Gastroesophageal sphincter (tissue), 4 donors: ENCODE results near the gene DNAJC10. TPM values are rescaled to one million over a fixed set of nuclear protein-coding genes. Genes with fewer than 3 reads are reported as not detected.
A peak's percentile ranks its signal among the peaks of the same experiment; 100 is the strongest.

ENCODE experiments used
- ATAC-seq: fragments of 150-250 bp; one replicate; pipeline ENCODE4 v1.9.1; 2016; ENCODE audit warnings: mild to moderate bottlenecking, moderate library complexity
- H3K27ac ChIP-seq, 4 donors: fragments of 200-600 bp; sonication (generic) in 3 of 4; 1 replicate in 3 of 4; 2 replicates in 1 of 4; pipeline ENCODE4 v1.5.1; 2016 to 2019
- H3K27me3 ChIP-seq: fragments of 200-600 bp; sonication (generic); one replicate; pipeline ENCODE4 v1.5.1; 2019
- H3K36me3 ChIP-seq, 2 donors: fragments of 200-600 bp; sonication (generic); one replicate each; pipeline ENCODE4 v1.5.1; 2019; ENCODE audit warnings: control low read depth in 1 of 2
- H3K4me1 ChIP-seq, 3 donors: fragments of 200-600 bp; sonication (generic); 1 replicate in 2 of 3; 2 replicates in 1 of 3; pipeline ENCODE4 v1.5.1; 2016 to 2019; ENCODE audit warnings: control low read depth in 2 of 3
- H3K4me3 ChIP-seq, 2 donors: fragments of 200-600 bp; sonication (generic); one replicate each; pipeline ENCODE4 v1.5.1; 2019; ENCODE audit warnings: mild to moderate bottlenecking in 1 of 2, moderate library complexity in 1 of 2
- H3K9me3 ChIP-seq, 3 donors: fragments of 200-600 bp; sonication (generic); one replicate each; pipeline ENCODE4 v1.5.1; 2017 to 2019; ENCODE audit warnings: control low read depth in 2 of 3
- EP300 ChIP-seq: sonication (generic); formaldehyde crosslinking; IDR thresholded peaks from one replicate; pipeline ENCODE4 v1.6.1; 2017; ENCODE audit warnings: antibody characterized with exemption, mild to moderate bottlenecking
- POLR2A ChIP-seq, 2 donors: fragments of 450-650 bp; IDR thresholded peaks; one replicate each; pipeline ENCODE4 v1.6.1; 2017; ENCODE audit warnings: antibody characterized with exemption in 2 of 2, mild to moderate bottlenecking in 2 of 2, moderate library complexity in 1 of 2
- POLR2AphosphoS5 ChIP-seq: sonication (generic); formaldehyde crosslinking; IDR thresholded peaks from one replicate; pipeline ENCODE4 v1.6.1; 2017; ENCODE audit warnings: antibody characterized with exemption
- WGBS, 2 donors: methylation state at CpG; one replicate each; pipeline ENCODE4 v1.1.5; 2018; ENCODE audit warnings: low coverage in 1 of 2; 5-methylcytosine and 5-hydroxymethylcytosine counted together
- total RNA-seq, 4 donors: library from RNA; depleted of rRNA; stranded (reverse); fragments of >200 nt; gene quantifications; one replicate each; pipeline ENCODE4 v1.1.0, GENCODE V29; 2016
- TF ChIP-seq, protein P1 (sequence below), 4 experiments: fragments of 200-600 bp in 2 of 4; fragments of 450-650 bp in 2 of 4; sonication (generic) in 1 of 4; IDR thresholded peaks; one replicate each; pipeline ENCODE4 v1.5.1; 2017 to 2019; ENCODE audit warnings: antibody characterized with exemption in 4 of 4, mild to moderate bottlenecking in 2 of 4, moderate library complexity in 2 of 4

DNAJC10 gene, protein sequence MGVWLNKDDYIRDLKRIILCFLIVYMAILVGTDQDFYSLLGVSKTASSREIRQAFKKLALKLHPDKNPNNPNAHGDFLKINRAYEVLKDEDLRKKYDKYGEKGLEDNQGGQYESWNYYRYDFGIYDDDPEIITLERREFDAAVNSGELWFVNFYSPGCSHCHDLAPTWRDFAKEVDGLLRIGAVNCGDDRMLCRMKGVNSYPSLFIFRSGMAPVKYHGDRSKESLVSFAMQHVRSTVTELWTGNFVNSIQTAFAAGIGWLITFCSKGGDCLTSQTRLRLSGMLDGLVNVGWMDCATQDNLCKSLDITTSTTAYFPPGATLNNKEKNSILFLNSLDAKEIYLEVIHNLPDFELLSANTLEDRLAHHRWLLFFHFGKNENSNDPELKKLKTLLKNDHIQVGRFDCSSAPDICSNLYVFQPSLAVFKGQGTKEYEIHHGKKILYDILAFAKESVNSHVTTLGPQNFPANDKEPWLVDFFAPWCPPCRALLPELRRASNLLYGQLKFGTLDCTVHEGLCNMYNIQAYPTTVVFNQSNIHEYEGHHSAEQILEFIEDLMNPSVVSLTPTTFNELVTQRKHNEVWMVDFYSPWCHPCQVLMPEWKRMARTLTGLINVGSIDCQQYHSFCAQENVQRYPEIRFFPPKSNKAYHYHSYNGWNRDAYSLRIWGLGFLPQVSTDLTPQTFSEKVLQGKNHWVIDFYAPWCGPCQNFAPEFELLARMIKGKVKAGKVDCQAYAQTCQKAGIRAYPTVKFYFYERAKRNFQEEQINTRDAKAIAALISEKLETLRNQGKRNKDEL
- total RNA-seq: 10 to 100 TPM; 46.1 to 77.2 (median 54.0) TPM

DNA sequence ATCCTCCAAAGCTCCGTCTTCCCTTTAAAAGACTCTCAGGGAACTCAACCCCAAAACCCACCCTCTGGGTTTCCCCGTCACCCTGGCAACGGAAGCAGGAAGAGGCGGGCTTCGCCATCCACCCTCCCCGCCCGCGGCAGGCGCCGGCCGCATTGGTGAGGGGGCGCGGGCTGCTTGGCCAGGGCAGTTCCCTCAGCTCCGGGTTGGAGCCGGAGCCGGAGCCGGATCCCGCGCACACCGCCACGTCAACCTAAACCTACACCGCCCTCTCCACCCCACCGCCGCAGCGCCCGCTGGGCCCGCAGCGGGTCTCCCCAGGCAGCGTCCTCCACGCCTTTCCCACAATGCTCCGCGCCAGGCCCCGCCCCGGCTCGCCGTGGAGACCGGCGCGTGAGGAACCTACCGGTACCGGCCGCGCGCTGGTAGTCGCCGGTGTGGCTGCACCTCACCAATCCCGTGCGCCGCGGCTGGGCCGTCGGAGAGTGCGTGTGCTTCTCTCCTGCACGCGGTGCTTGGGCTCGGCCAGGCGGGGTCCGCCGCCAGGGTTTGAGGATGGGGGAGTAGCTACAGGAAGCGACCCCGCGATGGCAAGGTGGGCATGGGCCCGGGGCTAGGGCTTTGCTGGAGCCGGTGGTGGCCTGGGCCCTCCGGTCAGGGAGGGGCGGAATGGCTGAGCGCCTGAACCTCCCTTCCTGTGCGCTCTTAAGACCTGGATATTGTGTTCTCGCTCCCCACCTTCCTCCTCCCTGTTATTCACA, at the start of gene DNAJC10:
Gene DNAJC10, plus strand, starts transcription at position 366 of the 758 bp plus-strand sequence. CDS start 1,830 bp downstream, outside the sequence.
- peak within 1 kb of the TSS; percentile 63 to 91 (median 87) for H3K27ac ChIP-seq
- H3K9me3 ChIP-seq: no peaks in the 10 kb centered on the region
- H3K27me3 ChIP-seq: no peaks in the 10 kb centered on the region
- peak; percentile 96 for ATAC-seq
- H3K4me1 ChIP-seq: peaks cover 6 to 28% (median 7%) of the 10 kb centered on the region in 3 donors
- H3K36me3 ChIP-seq: peaks cover 0 to 13% of the 10 kb centered on the region in 2 donors
- WGBS, 2 donors: 0% methylated on average over 3 of the region's 69 CpGs; no CpG with 5 or more reads in 1 of the 2 donors
- TF ChIP-seq POLR2AphosphoS5 (peak; percentile 71), POLR2A (IDR thresholded peaks at IDR 0.05) (peak; percentile 53 to 69), EP300 (no peak)
- TF ChIP-seq, protein P1, sequence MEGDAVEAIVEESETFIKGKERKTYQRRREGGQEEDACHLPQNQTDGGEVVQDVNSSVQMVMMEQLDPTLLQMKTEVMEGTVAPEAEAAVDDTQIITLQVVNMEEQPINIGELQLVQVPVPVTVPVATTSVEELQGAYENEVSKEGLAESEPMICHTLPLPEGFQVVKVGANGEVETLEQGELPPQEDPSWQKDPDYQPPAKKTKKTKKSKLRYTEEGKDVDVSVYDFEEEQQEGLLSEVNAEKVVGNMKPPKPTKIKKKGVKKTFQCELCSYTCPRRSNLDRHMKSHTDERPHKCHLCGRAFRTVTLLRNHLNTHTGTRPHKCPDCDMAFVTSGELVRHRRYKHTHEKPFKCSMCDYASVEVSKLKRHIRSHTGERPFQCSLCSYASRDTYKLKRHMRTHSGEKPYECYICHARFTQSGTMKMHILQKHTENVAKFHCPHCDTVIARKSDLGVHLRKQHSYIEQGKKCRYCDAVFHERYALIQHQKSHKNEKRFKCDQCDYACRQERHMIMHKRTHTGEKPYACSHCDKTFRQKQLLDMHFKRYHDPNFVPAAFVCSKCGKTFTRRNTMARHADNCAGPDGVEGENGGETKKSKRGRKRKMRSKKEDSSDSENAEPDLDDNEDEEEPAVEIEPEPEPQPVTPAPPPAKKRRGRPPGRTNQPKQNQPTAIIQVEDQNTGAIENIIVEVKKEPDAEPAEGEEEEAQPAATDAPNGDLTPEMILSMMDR (IDR thresholded peaks at IDR 0.05): peak in 1 of 4 experiments; percentile 22
- H3K4me3 ChIP-seq: peak within 1 kb of the TSS; percentile 84 to 95

DNA sequence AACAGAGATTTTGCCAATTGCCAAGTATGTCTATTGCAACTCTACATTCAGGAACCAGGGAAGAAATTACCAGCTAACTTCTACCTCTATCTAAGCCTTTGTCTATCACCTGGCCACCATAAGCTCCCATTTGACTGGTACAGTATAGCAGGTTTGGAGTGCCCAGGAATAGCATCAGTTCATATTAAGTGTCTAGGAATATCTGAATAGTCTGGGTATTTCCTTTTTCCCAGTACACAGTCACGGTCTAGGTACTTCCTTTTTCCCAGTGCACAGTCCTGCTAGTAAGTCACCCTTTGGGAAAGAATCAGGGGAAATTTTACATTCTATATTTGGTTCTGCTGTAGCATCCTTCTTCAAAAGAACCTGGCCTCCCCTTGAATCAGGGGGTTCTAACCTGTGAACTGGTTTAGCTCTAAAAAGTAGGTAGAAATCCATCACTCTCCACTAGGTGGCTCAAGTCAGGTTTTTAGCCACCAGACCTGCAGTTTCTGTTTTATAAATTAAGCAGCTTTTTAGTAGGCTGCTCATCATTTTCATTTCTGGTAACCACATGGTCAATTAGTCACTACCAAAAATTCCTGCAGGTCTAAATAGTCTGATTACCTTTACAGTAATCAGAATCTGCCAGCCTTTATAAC, 49.3 kb upstream of the DNAJC10 start:
- TF ChIP-seq POLR2AphosphoS5 (no peak), POLR2A (IDR thresholded peaks at IDR 0.05) (no peak)
- TF ChIP-seq, protein P1 (IDR thresholded peaks at IDR 0.05): peak in 2 of 4 experiments; percentile 16 to 35
- no peak overlapping the region for H3K27ac ChIP-seq
- H3K27me3 ChIP-seq: no peaks in the 10 kb centered on the region
- no peak for ATAC-seq
- H3K4me3 ChIP-seq: no peak overlapping the region
- 50 to 100% methylated on average over 1 of the region's 1 CpG for WGBS, 2 donors
- no peaks in the 10 kb centered on the region for H3K36me3 ChIP-seq
- H3K4me1 ChIP-seq: no peaks in the 10 kb centered on the region
- no peaks in the 10 kb centered on the region for H3K9me3 ChIP-seq

DNA sequence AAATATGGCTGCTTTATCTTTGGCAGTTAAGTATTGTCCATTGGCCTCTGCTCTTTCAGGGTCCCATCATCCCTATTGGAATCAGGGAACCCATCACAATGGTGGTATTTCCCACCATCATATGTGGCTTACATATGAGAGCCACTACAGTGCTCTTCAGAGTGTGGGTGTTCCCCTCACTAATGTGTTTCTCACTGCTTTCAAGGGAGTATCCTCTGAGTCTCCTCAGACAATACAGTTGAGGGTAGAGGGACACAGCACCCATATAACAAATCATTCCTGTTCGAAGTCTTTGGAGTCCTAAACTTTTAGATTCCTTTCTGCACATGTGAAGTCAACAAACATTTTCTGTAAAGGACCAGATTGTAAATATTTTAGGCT, 48.8 kb upstream of the DNAJC10 start:
- Histone ChIP-seq H3K27me3 (no peaks in the 10 kb centered on the region), H3K9me3 (no peaks in the 10 kb centered on the region), H3K4me3 (no peak overlapping the region), H3K27ac (no peak overlapping the region), H3K36me3 (no peaks in the 10 kb centered on the region), H3K4me1 (no peaks in the 10 kb centered on the region)
- WGBS, 2 donors: 82 to 83% methylated on average over 1 of the region's 1 CpG
- TF ChIP-seq POLR2A (IDR thresholded peaks at IDR 0.05) (no peak), EP300 (no peak), POLR2AphosphoS5 (no peak)
- TF ChIP-seq, protein P1 (IDR thresholded peaks at IDR 0.05): no peak
- no peak for ATAC-seq

DNA sequence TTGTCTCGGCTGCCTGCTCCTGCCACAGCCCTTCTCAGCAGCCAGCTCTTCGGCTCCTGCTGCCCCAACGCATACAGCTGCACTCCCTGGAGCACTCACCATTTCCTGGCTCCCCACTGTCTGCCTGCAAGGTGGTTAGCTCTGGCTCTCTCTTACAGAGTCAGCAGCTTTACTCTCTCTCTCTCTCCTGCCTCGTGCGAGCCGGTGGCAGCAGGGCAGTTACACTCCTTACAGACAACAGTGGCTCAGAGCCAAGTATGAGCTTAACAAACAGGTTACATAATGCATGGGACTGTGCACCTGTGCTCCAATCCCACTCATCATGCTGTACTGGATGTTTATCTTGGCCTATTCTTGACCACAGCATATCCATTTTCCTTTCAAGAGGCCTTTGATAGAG, 47.4 kb upstream of the DNAJC10 start:
- H3K4me3 ChIP-seq: no peak overlapping the region
- H3K9me3 ChIP-seq: no peaks in the 10 kb centered on the region
- H3K27ac ChIP-seq: no peak overlapping the region
- no peaks in the 10 kb centered on the region for H3K27me3 ChIP-seq
- no peaks in the 10 kb centered on the region for H3K4me1 ChIP-seq
- ATAC-seq: no peak
- TF ChIP-seq POLR2A (IDR thresholded peaks at IDR 0.05): no peak
- TF ChIP-seq, protein P1 (IDR thresholded peaks at IDR 0.05): no peak
- no peak for TF ChIP-seq POLR2AphosphoS5
- TF ChIP-seq EP300: no peak
- no peaks in the 10 kb centered on the region for H3K36me3 ChIP-seq
- 56 to 80% methylated on average over 1 to 4 of the region's 6 CpGs for WGBS, 2 donors
